ENCODE results near the gene RAD54L2. TPM values are rescaled to one million over a fixed set of nuclear protein-coding genes. Genes with fewer than 3 reads are reported as not detected.
"Not testable (repeated sequence)": the region's sequence is repeated elsewhere in the genome, so short reads cannot be mapped to it uniquely, and the experiment has no call there.

The RAD54L2 gene
- total RNA-seq, 1 donor from 2014 or later = 9.8 TPM

- H3K27ac ChIP-seq (replicated peaks) = peak overlapping the region; percentile 90
- H3K9me3 ChIP-seq (replicated peaks) = no peaks in the 10 kb centered on the region
- peaks cover 21% of the 10 kb centered on the region for H3K36me3 ChIP-seq
- no peaks in the 10 kb centered on the region for H3K27me3 ChIP-seq (ENCODE audit: low read depth)
- TF ChIP-seq CTCF (IDR thresholded peaks at IDR 0.05; ENCODE audit: borderline replicate concordance) = no peak
- no peak for DNase-seq
- peaks cover 44% of the 10 kb centered on the region for H3K4me1 ChIP-seq
- H3K4me3 ChIP-seq = peak overlapping the region; percentile 91
- intact Hi-C loops (cut with micrococcal nuclease) = no loop called here
Measured at GRCh38 chr3:51539291-51539941, 897 bp downstream of the RAD54L2 start.

GRCh38 chr3:51542596-51542995 lies 4.1 kb downstream of the RAD54L2 start:
- H3K9me3 ChIP-seq (replicated peaks); H3K27ac ChIP-seq (replicated peaks); H3K4me3 ChIP-seq; intact Hi-C loops (cut with micrococcal nuclease); DNase-seq; H3K27me3 ChIP-seq (ENCODE audit: low read depth): not testable (repeated sequence)
- Histone ChIP-seq H3K36me3 (peaks cover 24% of the 10 kb centered on the region), H3K4me1 (peaks cover 40% of the 10 kb centered on the region)

GRCh38 chr3:51544011-51544775 lies 5.7 kb downstream of the RAD54L2 start:
- no peak for TF ChIP-seq CTCF (IDR thresholded peaks at IDR 0.05; ENCODE audit: borderline replicate concordance)

GRCh38 chr3:51547274-51547673 lies 8.8 kb downstream of the RAD54L2 start:
- Histone ChIP-seq H3K9me3 (replicated peaks) (no peaks in the 10 kb centered on the region), H3K36me3 (peaks cover 49% of the 10 kb centered on the region), H3K27me3 (ENCODE audit: low read depth) (no peaks in the 10 kb centered on the region), H3K27ac (replicated peaks) (no peak overlapping the region), H3K4me1 (peaks cover 5% of the 10 kb centered on the region), H3K4me3 (no peak overlapping the region)
- no peak for TF ChIP-seq CTCF (IDR thresholded peaks at IDR 0.05; ENCODE audit: borderline replicate concordance)
- no peak for DNase-seq
- intact Hi-C loops (cut with micrococcal nuclease) = no loop called here

More at GRCh38 chr3:51544011-51544775, 5.7 kb downstream of the RAD54L2 start:
- peaks cover 36% of the 10 kb centered on the region for H3K36me3 ChIP-seq
- no peak overlapping the region for H3K4me3 ChIP-seq
- no peak for DNase-seq
- no peak overlapping the region for H3K27ac ChIP-seq (replicated peaks)
- H3K9me3 ChIP-seq (replicated peaks) = no peaks in the 10 kb centered on the region
- peaks cover 26% of the 10 kb centered on the region for H3K4me1 ChIP-seq
- H3K27me3 ChIP-seq (ENCODE audit: low read depth) = no peaks in the 10 kb centered on the region
- intact Hi-C loops (cut with micrococcal nuclease) = no loop called here

- no peak overlapping the region for H3K27ac ChIP-seq (replicated peaks)
- DNase-seq = no peak
- intact Hi-C loops (cut with micrococcal nuclease) = no loop called here
- H3K9me3 ChIP-seq (replicated peaks) = no peaks in the 10 kb centered on the region
- peaks cover 49% of the 10 kb centered on the region for H3K36me3 ChIP-seq
- H3K4me1 ChIP-seq = no peaks in the 10 kb centered on the region
- no peaks in the 10 kb centered on the region for H3K27me3 ChIP-seq (ENCODE audit: low read depth)
- H3K4me3 ChIP-seq = no peak overlapping the region
- no peak for TF ChIP-seq CTCF (IDR thresholded peaks at IDR 0.05; ENCODE audit: borderline replicate concordance)
Measured at GRCh38 chr3:51549311-51549710, 10.8 kb downstream of the RAD54L2 start.

Measured in left ventricle myocardium inferior (tissue), 1 donor.